ENCODE data around the gene XPO6. TPM values are rescaled to one million over a fixed set of nuclear protein-coding genes. Genes with fewer than 3 reads are reported as not detected.

XPO6 gene
- polyA plus RNA-seq, 1 donor (not counting 4 experiments of a cell fraction or from before 2014, with no cell fraction given): 127 TPM

DNA sequence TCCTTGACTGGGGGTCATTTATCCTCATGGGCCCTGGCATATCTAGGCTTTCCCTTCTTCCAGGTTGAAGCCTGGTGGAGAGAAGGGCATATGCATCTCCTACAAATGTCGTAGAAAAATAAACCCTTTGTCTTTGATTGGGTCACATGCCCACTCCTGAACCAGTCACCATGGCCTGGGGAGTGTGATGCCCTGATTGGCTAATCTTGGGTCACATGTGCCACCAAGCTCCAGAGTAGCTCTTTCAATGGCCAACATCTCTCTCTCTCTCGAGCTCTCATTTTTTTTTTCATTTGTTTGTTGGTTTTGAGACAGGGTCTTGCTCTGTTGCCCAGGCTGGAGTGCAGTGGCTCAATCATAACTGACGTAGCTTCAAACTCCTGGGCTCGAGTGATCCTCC lies 5.6 kb upstream of the XPO6 start:
- TF ChIP-seq, protein P1, sequence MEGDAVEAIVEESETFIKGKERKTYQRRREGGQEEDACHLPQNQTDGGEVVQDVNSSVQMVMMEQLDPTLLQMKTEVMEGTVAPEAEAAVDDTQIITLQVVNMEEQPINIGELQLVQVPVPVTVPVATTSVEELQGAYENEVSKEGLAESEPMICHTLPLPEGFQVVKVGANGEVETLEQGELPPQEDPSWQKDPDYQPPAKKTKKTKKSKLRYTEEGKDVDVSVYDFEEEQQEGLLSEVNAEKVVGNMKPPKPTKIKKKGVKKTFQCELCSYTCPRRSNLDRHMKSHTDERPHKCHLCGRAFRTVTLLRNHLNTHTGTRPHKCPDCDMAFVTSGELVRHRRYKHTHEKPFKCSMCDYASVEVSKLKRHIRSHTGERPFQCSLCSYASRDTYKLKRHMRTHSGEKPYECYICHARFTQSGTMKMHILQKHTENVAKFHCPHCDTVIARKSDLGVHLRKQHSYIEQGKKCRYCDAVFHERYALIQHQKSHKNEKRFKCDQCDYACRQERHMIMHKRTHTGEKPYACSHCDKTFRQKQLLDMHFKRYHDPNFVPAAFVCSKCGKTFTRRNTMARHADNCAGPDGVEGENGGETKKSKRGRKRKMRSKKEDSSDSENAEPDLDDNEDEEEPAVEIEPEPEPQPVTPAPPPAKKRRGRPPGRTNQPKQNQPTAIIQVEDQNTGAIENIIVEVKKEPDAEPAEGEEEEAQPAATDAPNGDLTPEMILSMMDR (optimal IDR thresholded peaks at IDR 0.05 in 1 of 3, IDR thresholded peaks at IDR 0.05 in 1 of 3, conservative IDR thresholded peaks at IDR 0.05 in 1 of 3; ENCODE audit: extremely low read depth in 1 of 3, insufficient read depth in 2 of 3, low read length in 3 of 3): no peak
- no peak for TF ChIP-seq EZH2 (IDR thresholded peaks at IDR 0.05; ENCODE audit: low read length)
- Histone ChIP-seq H3K9me3 (ENCODE audit: control insufficient read depth, low read depth, low read length) (no peaks in the 10 kb centered on the region), H3K27me3 (ENCODE audit: control insufficient read depth, extremely low read depth, insufficient read depth, low read length) (no peaks in the 10 kb centered on the region), H3K4me3 (ENCODE audit: control insufficient read depth in 2 of 3, extremely low read depth in 1 of 3, insufficient read depth in 2 of 3, low read depth in 1 of 3, low read length in 3 of 3) (no peak overlapping the region), H3K36me3 (ENCODE audit: control insufficient read depth in 2 of 2, extremely low read depth in 1 of 2, insufficient read depth in 2 of 2, low read length in 2 of 2) (no peaks in the 10 kb centered on the region), H3K9ac (ENCODE audit: control insufficient read depth, extremely low read depth, insufficient read depth, low read length) (no peak overlapping the region), H3K4me2 (ENCODE audit: control insufficient read depth, extremely low read depth, insufficient read depth, low read depth, low read length) (no peak overlapping the region), H3K27ac (ENCODE audit: control insufficient read depth, insufficient read depth, low read length) (no peak overlapping the region), H3K9me1 (ENCODE audit: control insufficient read depth, extremely low read depth, insufficient read depth, low read length) (no peaks in the 10 kb centered on the region), H4K20me1 (ENCODE audit: control insufficient read depth, extremely low read depth, insufficient read depth, low read length) (no peaks in the 10 kb centered on the region), H3K4me1 (ENCODE audit: control insufficient read depth, extremely low read depth, insufficient read depth, low read length) (peaks cover 4% of the 10 kb centered on the region), H3K79me2 (ENCODE audit: control insufficient read depth, insufficient read depth, low read length) (no peaks in the 10 kb centered on the region), H2AFZ (ENCODE audit: control insufficient read depth, low read length) (no peak overlapping the region)
- dilution Hi-C loops (cut with MboI; ENCODE audit: extremely low pct_ligation_motif_present, low sequenced_read_pairs): no loop called here
- DNase-seq (ENCODE audit: low read depth, low spot score) (no peak), FAIRE-seq (no peak)

GRCh38 chr16:28213396-28213795 lies 1.6 kb upstream of the XPO6 start:
- H3K9me1 ChIP-seq (ENCODE audit: control insufficient read depth, extremely low read depth, insufficient read depth, low read length): peaks cover 2% of the 10 kb centered on the region
- dilution Hi-C loops (cut with MboI; ENCODE audit: extremely low pct_ligation_motif_present, low sequenced_read_pairs): no loop called here
- H3K4me3 ChIP-seq (ENCODE audit: control insufficient read depth in 2 of 3, extremely low read depth in 1 of 3, insufficient read depth in 2 of 3, low read depth in 1 of 3, low read length in 3 of 3): no peak overlapping the region
- H3K9ac ChIP-seq (ENCODE audit: control insufficient read depth, extremely low read depth, insufficient read depth, low read length): no peak overlapping the region
- H3K27ac ChIP-seq (ENCODE audit: control insufficient read depth, insufficient read depth, low read length): no peak overlapping the region
- FAIRE-seq (no peak), DNase-seq (ENCODE audit: low read depth, low spot score) (no peak)
- no peak overlapping the region for H2AFZ ChIP-seq (ENCODE audit: control insufficient read depth, low read length)
- no peak overlapping the region for H3K4me2 ChIP-seq (ENCODE audit: control insufficient read depth, extremely low read depth, insufficient read depth, low read depth, low read length)
- peaks cover 30% of the 10 kb centered on the region for H3K79me2 ChIP-seq (ENCODE audit: control insufficient read depth, insufficient read depth, low read length)
- H3K27me3 ChIP-seq (ENCODE audit: control insufficient read depth, extremely low read depth, insufficient read depth, low read length): no peaks in the 10 kb centered on the region
- peaks cover 6 to 9% of the 10 kb centered on the region in 2 experiments for H3K36me3 ChIP-seq (ENCODE audit: control insufficient read depth in 2 of 2, extremely low read depth in 1 of 2, insufficient read depth in 2 of 2, low read length in 2 of 2)
- H3K4me1 ChIP-seq (ENCODE audit: control insufficient read depth, extremely low read depth, insufficient read depth, low read length): peaks cover 25% of the 10 kb centered on the region
- no peaks in the 10 kb centered on the region for H3K9me3 ChIP-seq (ENCODE audit: control insufficient read depth, low read depth, low read length)
- peaks cover 15% of the 10 kb centered on the region for H4K20me1 ChIP-seq (ENCODE audit: control insufficient read depth, extremely low read depth, insufficient read depth, low read length)
- TF ChIP-seq, protein P1 (optimal IDR thresholded peaks at IDR 0.05 in 1 of 3, IDR thresholded peaks at IDR 0.05 in 1 of 3, conservative IDR thresholded peaks at IDR 0.05 in 1 of 3; ENCODE audit: extremely low read depth in 1 of 3, insufficient read depth in 2 of 3, low read length in 3 of 3): no peak
- no peak for TF ChIP-seq EZH2 (IDR thresholded peaks at IDR 0.05; ENCODE audit: low read length)
